ENCODE measurements around the gene TRIL. TPM values are rescaled to one million over a fixed set of nuclear protein-coding genes. Genes with fewer than 3 reads are reported as not detected.
A peak's percentile ranks its signal among the peaks of the same experiment; 100 is the strongest.

TRIL gene
- total and polyA plus RNA-seq, 8 donors = 0.14 to 2.2 (median 0.41) TPM

GRCh38 chr7:28983396-28984190 lies 25.5 kb upstream of the TRIL start:
- no peak overlapping the region for H3K4me3 ChIP-seq
- WGBS, 2 donors = 76 to 88% methylated on average over 4 of the region's 4 CpGs
- ATAC-seq = no peak

GRCh38 chr7:28981161-28981465 lies 23.0 kb upstream of the TRIL start:
- intact Hi-C loops (cut with DNase I) = no loop called here
- H3K9me3 ChIP-seq = no peaks in the 10 kb centered on the region
- WGBS, 2 donors = 78 to 82% methylated on average over 4 of the region's 4 CpGs
- TF ChIP-seq CTCF (IDR thresholded peaks at IDR 0.05) = no peak
- no peak overlapping the region for H3K4me3 ChIP-seq
- H3K27me3 ChIP-seq = no peaks in the 10 kb centered on the region
- DNase-seq (no peak), FAIRE-seq (no peak), ATAC-seq (no peak)
- H3K4me1 ChIP-seq = no peaks in the 10 kb centered on the region
- no peak overlapping the region for H3K27ac ChIP-seq
- no peaks in the 10 kb centered on the region for H3K36me3 ChIP-seq

More at GRCh38 chr7:28983396-28984190, 25.5 kb upstream of the TRIL start:
- Histone ChIP-seq H3K27me3 (no peaks in the 10 kb centered on the region), H3K9me3 (no peaks in the 10 kb centered on the region), H3K36me3 (no peaks in the 10 kb centered on the region), H3K27ac (no peak overlapping the region), H3K4me1 (no peaks in the 10 kb centered on the region)
- FAIRE-seq (no peak), DNase-seq (no peak)
- intact Hi-C loops (cut with DNase I) = no loop called here
- no peak for TF ChIP-seq CTCF (IDR thresholded peaks at IDR 0.05)

- TF ChIP-seq CTCF (IDR thresholded peaks at IDR 0.05) = no peak
- no peaks in the 10 kb centered on the region for H3K4me1 ChIP-seq
- no peak overlapping the region for H3K27ac ChIP-seq
- intact Hi-C loops (cut with DNase I) = no loop called here
- H3K27me3 ChIP-seq = no peaks in the 10 kb centered on the region
- no peaks in the 10 kb centered on the region for H3K36me3 ChIP-seq
- no peak overlapping the region for H3K4me3 ChIP-seq
- no peak for ATAC-seq
- no peak for DNase-seq
- FAIRE-seq = no peak
- H3K9me3 ChIP-seq = no peaks in the 10 kb centered on the region
- 70 to 76% methylated on average over 8 of the region's 8 CpGs for WGBS, 2 donors
Measured at GRCh38 chr7:28980451-28981160, 22.5 kb upstream of the TRIL start.

GRCh38 chr7:28979776-28980175 lies 21.6 kb upstream of the TRIL start:
- Histone ChIP-seq H3K36me3 (no peaks in the 10 kb centered on the region), H3K9me3 (no peaks in the 10 kb centered on the region), H3K4me1 (no peaks in the 10 kb centered on the region), H3K4me3 (no peak overlapping the region), H3K27me3 (no peaks in the 10 kb centered on the region), H3K27ac (no peak overlapping the region)
- ATAC-seq (peak in 2 of 4 donors; percentile 22), FAIRE-seq (no peak), DNase-seq (no peak)
- no peak for TF ChIP-seq CTCF (IDR thresholded peaks at IDR 0.05)
- 85% methylated on average over 3 of the region's 3 CpGs for WGBS, 2 donors
- intact Hi-C loops (cut with DNase I) = no loop called here

GRCh38 chr7:28977881-28978280 lies 19.8 kb upstream of the TRIL start:
- FAIRE-seq (no peak), ATAC-seq (no peak), DNase-seq (no peak)
- no peaks in the 10 kb centered on the region for H3K36me3 ChIP-seq
- no peak for TF ChIP-seq CTCF (IDR thresholded peaks at IDR 0.05)
- intact Hi-C loops (cut with DNase I) = no loop called here
- no peaks in the 10 kb centered on the region for H3K27me3 ChIP-seq
- no peaks in the 10 kb centered on the region for H3K9me3 ChIP-seq
- WGBS, 2 donors = 77 to 94% methylated on average over 1 of the region's 1 CpG
- H3K27ac ChIP-seq = no peak overlapping the region
- no peaks in the 10 kb centered on the region for H3K4me1 ChIP-seq
- H3K4me3 ChIP-seq = no peak overlapping the region

Measured in pancreas (tissue), 10 donors.